Right atrium auricular region (tissue), 2 donors: ENCODE measurements around the gene TMPRSS3. TPM values are rescaled to one million over a fixed set of nuclear protein-coding genes. Genes with fewer than 3 reads are reported as not detected.

ENCODE experiments used
- DNase-seq: peaks from one replicate; pipeline ENCODE4 v3.0.0-alpha.2; 2019; ENCODE audit warnings: low spot score
- H3K27ac ChIP-seq, 2 donors: fragments of 200-600 bp; sonication (generic); 1 replicate in 1 of 2; 2 replicates in 1 of 2; pipeline ENCODE4 v1.5.1; 2016 to 2019
- H3K27me3 ChIP-seq, 2 donors: fragments of 200-600 bp; sonication (generic); one replicate each; pipeline versions ENCODE4 v1.5.1 to v1.6.0; 2017 to 2019
- H3K36me3 ChIP-seq: fragments of 200-600 bp; sonication (generic); one replicate; pipeline ENCODE4 v1.5.1; 2016
- H3K4me1 ChIP-seq, 2 donors: fragments of 200-600 bp; sonication (generic); one replicate each; pipeline versions ENCODE4 v1.5.1 to v1.6.0; 2017 to 2019
- H3K4me3 ChIP-seq, 2 donors: fragments of 200-600 bp; sonication (generic); 1 replicate in 1 of 2; 2 replicates in 1 of 2; pipeline ENCODE4 v1.5.1; 2017 to 2019; ENCODE audit warnings: mild to moderate bottlenecking in 1 of 2, moderate library complexity in 1 of 2
- H3K9me3 ChIP-seq, 2 donors: fragments of 200-600 bp; sonication (generic); one replicate each; pipeline ENCODE4 v1.5.1; 2019
- total RNA-seq, 2 donors: library from RNA; depleted of rRNA; stranded (reverse); fragments of >200 nt; gene quantifications; one replicate each; pipeline ENCODE4 v1.1.0, GENCODE V29; 2016
- TF ChIP-seq, protein P1 (sequence below), 2 donors: fragments of 200-600 bp; sonication (generic); IDR thresholded peaks; one replicate each; pipeline ENCODE4 v1.5.1; 2019; ENCODE audit warnings: antibody characterized with exemption in 2 of 2

The TMPRSS3 gene
- total RNA-seq, 2 donors from 2014 or later, result 1.1 to 2.4 TPM

DNA sequence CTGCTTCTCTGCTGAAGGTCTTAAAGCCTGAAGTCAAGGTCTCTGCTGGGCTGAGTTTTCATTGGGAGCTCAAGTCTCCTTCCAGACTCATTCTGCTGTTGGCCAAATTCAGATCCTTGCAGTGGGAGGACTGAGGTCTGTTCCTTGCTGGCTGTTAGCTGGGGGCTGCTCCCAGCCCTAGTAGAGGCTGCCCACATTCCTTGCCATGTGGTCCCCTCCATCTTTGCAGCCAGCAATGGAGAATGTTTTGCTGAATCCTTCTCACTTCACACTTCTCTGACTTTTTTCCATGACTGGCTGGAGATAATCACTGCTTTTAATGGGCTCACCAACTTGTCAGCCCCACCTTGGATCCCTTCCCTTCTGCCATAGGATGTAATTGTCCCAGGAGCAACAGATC, 41.1 kb upstream of the TMPRSS3 start:
- no peaks in the 10 kb centered on the region for H3K27me3 ChIP-seq
- no peak for DNase-seq
- H3K9me3 ChIP-seq, result peaks cover 0 to 16% of the 10 kb centered on the region in 2 donors

DNA sequence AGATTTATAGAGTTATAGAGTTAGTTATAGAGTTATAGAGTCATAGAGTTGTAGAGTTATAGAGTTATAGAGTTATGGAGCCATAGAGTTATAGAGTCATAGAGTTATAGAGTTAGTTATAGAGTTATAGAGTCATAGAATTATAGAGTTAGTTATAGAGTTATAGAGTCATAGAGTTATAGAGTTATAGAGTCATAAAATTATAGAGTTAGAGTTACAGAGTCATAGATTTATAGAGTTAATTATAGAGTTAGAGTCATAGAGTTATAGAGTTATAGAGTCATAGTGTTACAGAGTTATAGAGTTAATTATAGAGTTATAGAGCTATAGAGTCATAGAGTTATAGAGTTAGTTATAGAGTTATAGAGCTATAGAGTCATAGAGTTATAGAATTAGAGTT, 40.0 kb upstream of the TMPRSS3 start:
- no peaks in the 10 kb centered on the region for H3K36me3 ChIP-seq
- TF ChIP-seq, protein P1, sequence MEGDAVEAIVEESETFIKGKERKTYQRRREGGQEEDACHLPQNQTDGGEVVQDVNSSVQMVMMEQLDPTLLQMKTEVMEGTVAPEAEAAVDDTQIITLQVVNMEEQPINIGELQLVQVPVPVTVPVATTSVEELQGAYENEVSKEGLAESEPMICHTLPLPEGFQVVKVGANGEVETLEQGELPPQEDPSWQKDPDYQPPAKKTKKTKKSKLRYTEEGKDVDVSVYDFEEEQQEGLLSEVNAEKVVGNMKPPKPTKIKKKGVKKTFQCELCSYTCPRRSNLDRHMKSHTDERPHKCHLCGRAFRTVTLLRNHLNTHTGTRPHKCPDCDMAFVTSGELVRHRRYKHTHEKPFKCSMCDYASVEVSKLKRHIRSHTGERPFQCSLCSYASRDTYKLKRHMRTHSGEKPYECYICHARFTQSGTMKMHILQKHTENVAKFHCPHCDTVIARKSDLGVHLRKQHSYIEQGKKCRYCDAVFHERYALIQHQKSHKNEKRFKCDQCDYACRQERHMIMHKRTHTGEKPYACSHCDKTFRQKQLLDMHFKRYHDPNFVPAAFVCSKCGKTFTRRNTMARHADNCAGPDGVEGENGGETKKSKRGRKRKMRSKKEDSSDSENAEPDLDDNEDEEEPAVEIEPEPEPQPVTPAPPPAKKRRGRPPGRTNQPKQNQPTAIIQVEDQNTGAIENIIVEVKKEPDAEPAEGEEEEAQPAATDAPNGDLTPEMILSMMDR (IDR thresholded peaks at IDR 0.05), result no peak
- H3K9me3 ChIP-seq, result peaks cover 0 to 18% of the 10 kb centered on the region in 2 donors
- no peaks in the 10 kb centered on the region for H3K27me3 ChIP-seq
- H3K4me1 ChIP-seq, result peaks cover 0 to 5% of the 10 kb centered on the region in 2 donors
- DNase-seq, result no peak
- no peak overlapping the region for H3K27ac ChIP-seq
- no peak overlapping the region for H3K4me3 ChIP-seq

More for the DNA sequence above, 41.1 kb upstream of the TMPRSS3 start:
- no peak overlapping the region for H3K27ac ChIP-seq
- H3K4me1 ChIP-seq, result peaks cover 0 to 5% of the 10 kb centered on the region in 2 donors
- no peaks in the 10 kb centered on the region for H3K36me3 ChIP-seq
- TF ChIP-seq, protein P1 (IDR thresholded peaks at IDR 0.05), result no peak
- no peak overlapping the region for H3K4me3 ChIP-seq

DNA sequence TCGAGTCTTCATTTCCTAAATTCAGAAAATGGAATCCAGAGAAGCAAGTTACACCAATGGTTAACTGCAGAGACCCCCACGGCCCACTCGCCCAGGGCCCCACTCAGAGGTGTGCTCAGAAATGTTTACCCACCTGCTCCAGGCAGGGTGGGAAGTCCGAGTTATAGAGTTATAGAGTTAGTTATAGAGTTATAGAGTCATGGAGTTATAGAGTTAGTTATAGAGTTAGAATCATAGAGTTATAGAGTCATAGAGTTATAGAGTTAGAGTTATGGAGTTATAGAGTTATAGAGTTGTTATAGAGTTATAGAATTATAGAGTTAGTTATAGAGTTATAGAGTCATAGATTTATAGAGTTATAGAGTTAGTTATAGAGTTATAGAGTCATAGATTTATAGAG, 39.5 kb upstream of the TMPRSS3 start:
- TF ChIP-seq, protein P1 (IDR thresholded peaks at IDR 0.05), result no peak
- Histone ChIP-seq H3K27ac (no peak overlapping the region), H3K4me3 (no peak overlapping the region), H3K27me3 (no peaks in the 10 kb centered on the region), H3K9me3 (peaks cover 0 to 18% of the 10 kb centered on the region in 2 donors), H3K4me1 (peaks cover 0 to 5% of the 10 kb centered on the region in 2 donors), H3K36me3 (no peaks in the 10 kb centered on the region)
- no peak for DNase-seq

DNA sequence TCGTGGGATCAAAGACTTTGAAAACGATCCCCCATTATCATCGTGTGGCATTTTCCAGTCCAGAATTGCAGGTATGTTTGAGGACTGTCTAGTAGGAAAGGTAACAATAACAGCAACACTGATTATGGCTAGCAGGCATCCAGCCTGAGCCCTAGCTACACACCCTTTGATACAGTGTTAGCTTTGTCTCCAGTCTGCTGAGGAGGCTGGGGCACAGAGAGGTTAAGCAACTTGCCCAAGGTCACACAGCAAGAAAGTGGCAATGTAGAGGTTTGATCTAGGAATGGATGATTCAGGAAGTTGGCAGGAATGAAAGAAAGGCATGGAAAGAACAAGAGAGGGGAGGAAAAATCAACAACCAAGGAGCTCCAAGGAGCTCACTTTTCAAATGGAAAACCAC, 39.0 kb upstream of the TMPRSS3 start:
- Histone ChIP-seq H3K9me3 (peaks cover 0 to 18% of the 10 kb centered on the region in 2 donors), H3K4me3 (no peak overlapping the region), H3K27ac (no peak overlapping the region), H3K36me3 (no peaks in the 10 kb centered on the region), H3K4me1 (peaks cover 0 to 5% of the 10 kb centered on the region in 2 donors), H3K27me3 (no peaks in the 10 kb centered on the region)
- TF ChIP-seq, protein P1 (IDR thresholded peaks at IDR 0.05), result no peak
- no peak for DNase-seq

DNA sequence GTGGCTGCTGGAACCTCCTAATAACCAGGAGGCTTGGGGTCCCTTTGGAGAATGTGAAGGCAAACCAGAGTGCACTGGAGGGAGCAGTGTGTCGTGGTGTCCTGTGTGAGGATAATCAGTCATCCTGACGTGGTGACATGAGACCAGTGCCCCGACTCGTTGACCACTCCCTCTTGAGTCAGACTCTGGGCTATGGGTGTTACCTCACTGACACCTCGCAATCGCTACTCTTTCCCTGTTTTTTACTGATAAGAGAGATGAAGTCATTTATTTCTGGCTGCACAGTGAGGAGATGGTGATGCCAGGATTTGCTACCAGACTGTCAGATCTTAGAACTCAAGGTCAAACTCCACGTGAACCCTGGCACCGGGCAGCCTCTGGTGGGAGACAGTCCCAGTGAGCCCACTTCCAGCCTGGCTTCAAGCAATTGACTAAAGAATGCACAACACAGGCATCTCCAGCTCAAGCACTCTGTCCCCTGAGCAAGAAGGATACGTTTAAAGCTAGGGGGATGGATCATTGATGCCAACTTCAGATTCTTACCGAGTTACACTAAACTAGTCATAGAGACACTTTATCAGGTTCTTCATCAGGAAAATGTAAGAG, 38.2 kb upstream of the TMPRSS3 start:
- H3K9me3 ChIP-seq, result peaks cover 0 to 18% of the 10 kb centered on the region in 2 donors
- no peaks in the 10 kb centered on the region for H3K27me3 ChIP-seq
- H3K4me1 ChIP-seq, result peaks cover 0 to 5% of the 10 kb centered on the region in 2 donors
- DNase-seq, result no peak
- no peaks in the 10 kb centered on the region for H3K36me3 ChIP-seq
- TF ChIP-seq, protein P1 (IDR thresholded peaks at IDR 0.05), result no peak
- H3K27ac ChIP-seq, result peak overlapping the region in 1 of 2 donors; percentile 16
- H3K4me3 ChIP-seq, result no peak overlapping the region

DNA sequence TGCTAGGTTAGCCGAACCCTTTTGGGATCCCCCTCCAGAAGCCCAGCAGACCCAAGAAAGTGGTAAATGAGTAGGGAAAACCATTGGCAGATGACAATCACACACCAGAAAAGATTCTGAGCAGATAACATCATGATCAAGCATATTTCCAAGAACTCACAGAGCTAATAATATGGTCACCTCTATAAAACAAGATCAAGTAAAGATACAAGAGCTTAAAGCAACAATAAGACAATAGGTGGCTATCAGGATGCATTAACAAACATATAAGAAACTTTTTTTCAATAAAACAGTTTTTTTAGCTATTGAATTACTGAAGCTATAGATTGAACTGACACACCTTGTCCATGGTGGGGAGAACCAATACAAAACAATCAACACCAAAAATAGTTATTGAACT, 36.8 kb upstream of the TMPRSS3 start:
- no peak for DNase-seq
- no peak overlapping the region for H3K27ac ChIP-seq
- H3K4me1 ChIP-seq, result peaks cover 0 to 5% of the 10 kb centered on the region in 2 donors
- TF ChIP-seq, protein P1 (IDR thresholded peaks at IDR 0.05), result no peak
- no peak overlapping the region for H3K4me3 ChIP-seq
- H3K9me3 ChIP-seq, result peaks cover 0 to 18% of the 10 kb centered on the region in 2 donors
- no peaks in the 10 kb centered on the region for H3K36me3 ChIP-seq
- H3K27me3 ChIP-seq, result no peaks in the 10 kb centered on the region
